ENCODE data around the gene CFHR1. TPM values are rescaled to one million over a fixed set of nuclear protein-coding genes. Genes with fewer than 3 reads are reported as not detected.
"Not testable (repeated sequence)": the region's sequence is repeated elsewhere in the genome, so short reads cannot be mapped to it uniquely, and the experiment has no call there.

The CFHR1 gene
- 10 to 100 TPM in 2 of 5 donors, 1 to 10 TPM in 3; 1.1 to 11.2 (median 5.3) TPM for polyA plus RNA-seq (ENCODE audit: insufficient read depth in 1 of 5, insufficient read length in 5 of 5, low replicate concordance in 1 of 5)
- long read RNA-seq, donor 1 = 0 reads
- long read RNA-seq, donor 2 = 0 reads
- long read RNA-seq, donor 3 = 0 reads
- long read RNA-seq, donor 4 = 0 reads
- long read RNA-seq, donor 5, partial matches to known transcripts = 0 of 8 reads
- long read RNA-seq, donor 5, other reads (novel, unspliced or antisense) = 8 of 8 reads
- long read RNA-seq, donor 6, partial matches to known transcripts = 5 of 5 reads
- long read RNA-seq, donor 6, other reads (novel, unspliced or antisense) = 0 of 5 reads
- long read RNA-seq, donor 7 = 0 reads
- long read RNA-seq, donor 8 = 0 reads

- not testable (repeated sequence) for DNase-seq
Measured at GRCh38 chr1:196819531-196819930, at the start of gene CFHR1. TSS of gene CFHR1 (plus strand) at chr1:196819731. CDS start at chr1:196819845, 114 bp downstream.

GRCh38 chr1:196769823-196770222 is 49.7 kb upstream of the CFHR1 start:
- not testable (repeated sequence) for DNase-seq

GRCh38 chr1:196773713-196774112 is 45.8 kb upstream of the CFHR1 start:
- DNase-seq = no peak

- no peak for DNase-seq
Measured at GRCh38 chr1:196774175-196774574, 45.4 kb upstream of the CFHR1 start.

GRCh38 chr1:196774603-196775002 is 44.9 kb upstream of the CFHR1 start, which contains the start of gene CFHR3:
TSS of gene CFHR3 (plus strand) at chr1:196774840. CDS start at chr1:196774887, 47 bp downstream.
- no peak for DNase-seq

GRCh38 chr1:196777603-196778002 is 41.9 kb upstream of the CFHR1 start:
- DNase-seq = no peak

GRCh38 chr1:196779093-196779492 is 40.4 kb upstream of the CFHR1 start:
- no peak for DNase-seq

- DNase-seq = not testable (repeated sequence)
Measured at GRCh38 chr1:196791252-196791651, 28.3 kb upstream of the CFHR1 start.

GRCh38 chr1:196794103-196794502 is 25.4 kb upstream of the CFHR1 start:
- DNase-seq = not testable (repeated sequence)

GRCh38 chr1:196797891-196798290 is 21.6 kb upstream of the CFHR1 start:
- no peak for DNase-seq

- not testable (repeated sequence) for DNase-seq
Measured at GRCh38 chr1:196801920-196802319, 17.6 kb upstream of the CFHR1 start.

GRCh38 chr1:196808529-196809235 is 10.8 kb upstream of the CFHR1 start:
- no peak for DNase-seq

- not testable (repeated sequence) for DNase-seq
Measured at GRCh38 chr1:196817442-196817841, 2.1 kb upstream of the CFHR1 start.

- DNase-seq = peak; percentile 0
Measured at GRCh38 chr1:196827860-196828259, 8.3 kb downstream of the CFHR1 start.

- not testable (repeated sequence) for DNase-seq
Measured at GRCh38 chr1:196849613-196850492, 30.3 kb downstream of the CFHR1 start.

- DNase-seq = no peak
Measured at GRCh38 chr1:196856053-196856452, 36.5 kb downstream of the CFHR1 start.

GRCh38 chr1:196857188-196857587 is 37.7 kb downstream of the CFHR1 start:
- no peak for DNase-seq

- DNase-seq = no peak
Measured at GRCh38 chr1:196858811-196859210, 39.3 kb downstream of the CFHR1 start.

- no peak for DNase-seq
Measured at GRCh38 chr1:196860323-196860884, 40.9 kb downstream of the CFHR1 start.

GRCh38 chr1:196861429-196861828 is 41.9 kb downstream of the CFHR1 start:
- DNase-seq = no peak

- no peak for DNase-seq
Measured at GRCh38 chr1:196866974-196867373, 47.4 kb downstream of the CFHR1 start.

GRCh38 chr1:196873385-196873784 is 53.9 kb downstream of the CFHR1 start:
- no peak for DNase-seq

Measured in right lung (tissue), 10 donors.